ENCODE measurements around the gene UNC45B.
"Not testable (repeated sequence)": the region's sequence is repeated elsewhere in the genome, so short reads cannot be mapped to it uniquely, and the experiment has no call there.

Gene UNC45B

DNA sequence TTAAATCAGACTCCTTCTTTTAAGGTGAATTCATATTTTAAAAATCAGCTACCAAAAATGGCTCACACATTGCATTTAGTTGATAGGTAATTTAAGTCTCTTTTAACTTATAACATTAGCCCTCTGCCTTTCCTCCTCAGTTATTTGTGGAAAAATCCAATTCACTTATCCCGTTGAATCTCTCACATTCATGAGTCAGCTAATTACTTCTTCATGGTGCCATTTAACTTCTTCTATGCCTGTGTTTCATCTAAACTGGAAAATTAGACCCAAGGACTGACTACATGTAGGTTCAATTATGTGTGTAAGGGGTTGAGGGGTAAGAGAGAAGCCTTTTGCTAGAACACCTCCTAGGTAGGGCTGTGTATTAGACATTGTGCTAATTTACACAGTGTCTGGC is 76.8 kb downstream of the UNC45B start:
- DNase-seq: no peak

DNA sequence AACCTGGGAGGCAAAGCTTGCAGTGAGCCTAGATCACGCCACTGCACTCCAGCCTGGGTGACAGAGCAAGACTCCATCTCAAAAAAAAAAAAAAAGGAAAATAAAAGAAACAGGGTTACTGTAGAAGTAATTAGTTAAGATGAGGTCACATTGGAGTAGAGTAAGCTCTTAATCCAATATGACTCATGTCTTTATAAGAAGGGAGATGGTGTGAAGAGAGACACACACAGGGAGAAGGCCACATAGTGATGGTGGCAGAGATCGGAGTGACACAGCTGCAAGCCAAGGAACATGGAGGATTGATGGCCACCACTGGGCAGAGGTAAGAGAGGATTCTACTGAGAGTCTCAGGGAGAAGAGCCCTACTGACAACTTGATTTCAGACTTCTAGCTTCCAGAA is 79.9 kb downstream of the UNC45B start:
- no peak for DNase-seq

DNA sequence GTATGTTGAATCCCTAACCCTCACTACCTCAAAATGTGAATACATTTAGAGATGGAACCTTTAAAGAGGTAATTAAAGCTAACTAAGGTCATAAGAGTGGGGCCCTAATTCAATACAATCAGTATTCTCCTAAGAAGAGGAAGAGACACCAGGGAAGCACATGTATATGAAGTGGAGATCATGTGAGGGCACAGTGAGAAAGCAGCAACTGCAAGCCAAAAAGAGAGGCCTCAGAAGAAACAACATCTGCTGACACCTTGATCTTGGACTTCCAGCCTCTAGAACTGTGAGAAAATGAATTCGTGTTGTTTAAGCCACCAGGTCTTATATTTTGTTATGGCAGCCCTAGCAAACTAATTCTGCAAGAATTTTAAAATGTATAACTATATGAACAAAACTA is 82.0 kb downstream of the UNC45B start:
- DNase-seq: no peak

DNA sequence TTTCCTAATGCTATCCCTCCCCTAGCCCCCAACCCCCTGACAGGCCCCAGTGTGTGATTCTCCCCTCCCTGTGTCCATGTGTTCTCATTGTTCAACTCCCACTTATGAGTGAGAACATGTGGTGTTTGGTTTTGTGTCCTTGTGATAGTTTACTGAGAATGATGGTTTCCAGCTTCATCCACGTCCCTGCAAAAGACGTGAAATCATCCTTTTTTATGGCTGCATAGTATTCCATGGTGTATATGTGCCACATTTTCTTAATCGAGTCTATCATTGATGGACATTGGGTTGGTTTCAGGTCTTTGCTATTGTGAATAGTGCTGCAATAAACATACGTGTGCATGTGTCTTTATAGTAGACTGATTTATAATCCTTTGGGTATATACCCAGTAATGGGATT is 86.7 kb downstream of the UNC45B start:
- DNase-seq: not testable (repeated sequence)

DNA sequence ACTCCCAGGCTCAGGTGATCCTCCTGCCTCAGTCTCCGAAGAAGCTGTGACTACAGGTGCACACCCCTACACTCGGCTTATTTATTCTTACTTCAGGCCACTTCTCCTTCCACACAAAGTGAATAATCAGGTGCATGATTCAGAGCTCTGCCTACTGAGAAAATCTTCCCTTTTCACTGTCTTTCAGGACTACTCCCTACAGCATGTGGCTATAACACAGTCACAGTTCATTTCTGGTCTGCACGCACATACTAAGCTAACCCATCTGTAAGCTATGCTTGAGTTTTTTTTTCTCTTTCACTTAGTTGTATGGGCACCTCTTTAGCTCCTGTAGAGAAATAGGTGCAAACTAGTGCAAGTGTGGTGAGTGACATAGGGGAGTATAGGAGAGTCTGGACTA is 87.7 kb downstream of the UNC45B start:
- DNase-seq: no peak

DNA sequence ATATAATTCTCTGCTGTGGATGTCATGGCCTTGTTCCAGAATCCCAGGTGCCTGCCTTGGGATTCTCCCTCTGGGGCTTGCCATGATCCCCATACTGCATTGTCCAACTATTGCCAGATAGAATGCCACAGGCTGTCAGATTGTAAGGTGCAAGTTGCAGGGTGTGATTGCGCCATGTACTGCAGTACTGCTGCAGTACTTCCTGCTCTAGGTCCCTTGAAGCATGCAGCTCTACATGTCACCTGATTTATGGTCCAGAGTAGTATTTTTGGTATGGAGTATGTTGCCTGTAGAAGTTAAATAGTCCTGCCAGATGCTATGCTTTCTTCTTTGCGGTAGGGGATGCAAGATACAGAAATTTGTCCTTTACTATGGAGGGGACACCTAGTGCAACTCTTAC is 88.3 kb downstream of the UNC45B start:
- no peak for DNase-seq

DNA sequence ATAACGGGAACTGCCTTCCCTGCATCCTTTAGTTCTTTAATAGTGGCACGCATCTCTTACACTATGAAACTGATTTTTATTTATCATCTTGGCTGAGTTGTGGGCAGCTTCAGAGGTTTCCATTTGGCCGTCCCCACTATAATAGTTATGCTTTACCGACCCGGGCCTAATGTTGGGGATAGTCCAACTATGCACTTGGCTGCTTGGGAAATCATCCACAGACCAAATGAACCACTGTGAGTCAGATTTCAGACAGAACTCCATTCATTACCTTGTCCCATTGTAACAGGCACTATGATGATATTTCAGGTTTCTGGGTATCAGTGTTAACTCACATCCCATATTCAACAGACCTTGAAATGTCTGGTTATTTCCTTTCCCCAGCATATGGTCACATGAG is 89.2 kb downstream of the UNC45B start:
- DNase-seq: no peak

DNA sequence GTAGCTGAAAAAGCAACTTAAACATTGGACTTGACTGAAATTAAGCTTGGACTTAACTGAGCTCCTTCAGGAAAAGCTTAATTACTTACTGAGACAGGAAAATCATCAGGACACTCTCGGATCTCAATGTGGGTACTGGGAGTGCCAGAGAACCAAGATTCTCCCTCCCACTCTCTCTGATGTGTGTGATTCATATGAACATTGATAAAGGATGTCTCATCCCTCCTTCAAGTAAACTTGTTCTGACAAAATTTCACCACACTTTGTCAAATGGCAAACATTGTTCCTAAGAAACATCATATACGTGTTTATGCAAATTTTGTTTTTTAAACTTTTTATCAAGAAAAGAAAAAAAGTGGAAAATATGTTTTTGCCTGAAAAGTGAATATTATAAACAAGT is 91.2 kb downstream of the UNC45B start:
- DNase-seq: no peak

Data from T-helper 9 cell (primary cell).